Activated B cell treated with CpG ODN at 0.5 μM for 24 hours (primary cell): ENCODE data around the gene LPIN1. TPM values are rescaled to one million over a fixed set of nuclear protein-coding genes. Genes with fewer than 3 reads are reported as not detected.
"Not testable (repeated sequence)": the region's sequence is repeated elsewhere in the genome, so short reads cannot be mapped to it uniquely, and the experiment has no call there.

Experiments
- ATAC-seq: fragments of 200-7000 bp; cut with Tn5 transposase; one replicate; pipeline ENCODE4 v1.10.0; 2021; ENCODE audit warnings: low read depth, mild to moderate bottlenecking, moderate library complexity
- CTCF ChIA-PET: fragments of 350-600 bp; sonication (Branson Sonifier 250); formaldehyde crosslinking; loops from one replicate; lab custom pipeline; 2021; ENCODE audit warnings: antibody characterized with exemption; lab: Charles Lee
- POLR2A ChIA-PET: fragments of 350-600 bp; sonication (Branson Sonifier 250); formaldehyde crosslinking; loops from one replicate; lab custom pipeline; 2021; ENCODE audit warnings: antibody characterized with exemption; lab: Charles Lee
- DNase-seq: peaks from one replicate; pipeline ENCODE4 v3.0.0; 2022
- H3K27ac Mint-ChIP-seq: one replicate; pipeline ENCODE4 v1.8.0; 2020; ENCODE audit warnings: mixed read lengths
- H3K27me3 Mint-ChIP-seq: one replicate; pipeline ENCODE4 v1.8.0; 2021; ENCODE audit warnings: mixed read lengths
- H3K36me3 Mint-ChIP-seq: one replicate; pipeline ENCODE4 v1.8.0; 2021; ENCODE audit warnings: low read depth, mixed read lengths
- H3K4me1 Mint-ChIP-seq: one replicate; pipeline ENCODE4 v1.8.0; 2021; ENCODE audit warnings: mixed read lengths
- H3K4me3 Mint-ChIP-seq: one replicate; pipeline ENCODE4 v1.8.0; 2020; ENCODE audit warnings: mild to moderate bottlenecking, mixed read lengths
- H3K9me3 Mint-ChIP-seq: one replicate; pipeline ENCODE4 v1.8.0; 2020; ENCODE audit warnings: mixed read lengths
- intact Hi-C: fragments of 100-400 bp; cut with micrococcal nuclease; formaldehyde crosslinking; loops from one replicate; pipeline ENCODE4 v1.15.1; 2024
- total RNA-seq: library from RNA; stranded (reverse); gene quantifications from 2 replicates; pipeline ENCODE4 v1.2.3, GENCODE V29; 2022
- TF ChIP-seq, protein P1 (sequence below): fragments of 200-600 bp; IDR thresholded peaks from one replicate; pipeline ENCODE4 v1.8.0; 2022; ENCODE audit warnings: antibody characterized with exemption, mild to moderate bottlenecking

The LPIN1 gene
- total RNA-seq, 1 donor from 2014 or later = 74.3 TPM

DNA sequence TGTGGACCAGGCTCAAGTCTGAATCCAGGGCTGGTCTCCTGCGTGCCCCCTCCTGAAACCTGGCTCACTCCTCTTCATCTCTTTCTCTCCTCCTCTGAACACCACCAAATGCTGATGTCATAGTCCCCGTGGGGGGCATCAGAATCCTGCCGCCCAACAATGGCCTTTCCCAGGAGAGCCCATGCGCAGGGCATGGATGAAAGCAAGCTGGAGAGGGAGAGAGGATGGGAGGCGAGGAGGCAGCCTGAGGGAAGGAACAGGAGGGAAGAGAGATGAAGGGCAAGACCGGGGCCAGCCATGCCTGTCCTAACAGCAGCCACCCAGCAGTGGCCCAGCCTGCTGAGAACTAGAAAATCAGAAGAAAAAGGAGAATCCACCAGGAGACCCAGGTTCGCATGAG is 22.3 kb upstream of the LPIN1 start:
- ChIA-PET CTCF (no interaction called here), POLR2A (no interaction called here)
- TF ChIP-seq, protein P1, sequence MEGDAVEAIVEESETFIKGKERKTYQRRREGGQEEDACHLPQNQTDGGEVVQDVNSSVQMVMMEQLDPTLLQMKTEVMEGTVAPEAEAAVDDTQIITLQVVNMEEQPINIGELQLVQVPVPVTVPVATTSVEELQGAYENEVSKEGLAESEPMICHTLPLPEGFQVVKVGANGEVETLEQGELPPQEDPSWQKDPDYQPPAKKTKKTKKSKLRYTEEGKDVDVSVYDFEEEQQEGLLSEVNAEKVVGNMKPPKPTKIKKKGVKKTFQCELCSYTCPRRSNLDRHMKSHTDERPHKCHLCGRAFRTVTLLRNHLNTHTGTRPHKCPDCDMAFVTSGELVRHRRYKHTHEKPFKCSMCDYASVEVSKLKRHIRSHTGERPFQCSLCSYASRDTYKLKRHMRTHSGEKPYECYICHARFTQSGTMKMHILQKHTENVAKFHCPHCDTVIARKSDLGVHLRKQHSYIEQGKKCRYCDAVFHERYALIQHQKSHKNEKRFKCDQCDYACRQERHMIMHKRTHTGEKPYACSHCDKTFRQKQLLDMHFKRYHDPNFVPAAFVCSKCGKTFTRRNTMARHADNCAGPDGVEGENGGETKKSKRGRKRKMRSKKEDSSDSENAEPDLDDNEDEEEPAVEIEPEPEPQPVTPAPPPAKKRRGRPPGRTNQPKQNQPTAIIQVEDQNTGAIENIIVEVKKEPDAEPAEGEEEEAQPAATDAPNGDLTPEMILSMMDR = no peak
- no peak for ATAC-seq
- H3K36me3 Mint-ChIP-seq = no peaks in the 10 kb centered on the region
- peaks cover 20% of the 10 kb centered on the region for H3K27me3 Mint-ChIP-seq
- H3K4me3 Mint-ChIP-seq = no peak overlapping the region
- H3K27ac Mint-ChIP-seq = no peak overlapping the region
- peaks cover 4% of the 10 kb centered on the region for H3K4me1 Mint-ChIP-seq
- intact Hi-C loops = no loop called here
- H3K9me3 Mint-ChIP-seq = no peaks in the 10 kb centered on the region
- DNase-seq = no peak

DNA sequence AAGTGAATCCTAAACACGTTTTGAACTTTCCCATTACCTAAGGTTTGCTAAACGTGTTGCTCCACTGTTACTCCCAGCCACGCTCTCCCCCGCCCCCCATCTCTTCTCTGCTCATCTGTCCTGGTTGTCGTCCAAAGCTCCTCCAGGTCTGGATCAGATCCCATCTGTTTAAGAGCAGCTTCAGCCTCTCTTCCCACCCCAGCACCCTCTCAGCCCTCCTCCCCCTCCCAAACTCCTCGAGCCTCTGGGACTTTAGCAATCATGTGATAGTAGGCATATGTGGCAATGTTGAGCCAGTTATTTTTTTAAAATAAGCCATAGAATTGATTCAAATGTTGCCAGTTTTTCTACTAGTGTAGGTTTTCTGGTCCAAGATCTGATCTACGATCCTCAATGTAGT is 20.0 kb upstream of the LPIN1 start:
- POLR2A ChIA-PET = no interaction called here
- Mint-ChIP-seq H3K9me3 (no peaks in the 10 kb centered on the region), H3K27me3 (peaks cover 8% of the 10 kb centered on the region), H3K36me3 (no peaks in the 10 kb centered on the region), H3K27ac (no peak overlapping the region), H3K4me3 (no peak overlapping the region), H3K4me1 (no peaks in the 10 kb centered on the region)
- intact Hi-C loops = no loop called here
- TF ChIP-seq, protein P1 = no peak
- CTCF ChIA-PET = no interaction called here
- ATAC-seq (no peak), DNase-seq (no peak)

DNA sequence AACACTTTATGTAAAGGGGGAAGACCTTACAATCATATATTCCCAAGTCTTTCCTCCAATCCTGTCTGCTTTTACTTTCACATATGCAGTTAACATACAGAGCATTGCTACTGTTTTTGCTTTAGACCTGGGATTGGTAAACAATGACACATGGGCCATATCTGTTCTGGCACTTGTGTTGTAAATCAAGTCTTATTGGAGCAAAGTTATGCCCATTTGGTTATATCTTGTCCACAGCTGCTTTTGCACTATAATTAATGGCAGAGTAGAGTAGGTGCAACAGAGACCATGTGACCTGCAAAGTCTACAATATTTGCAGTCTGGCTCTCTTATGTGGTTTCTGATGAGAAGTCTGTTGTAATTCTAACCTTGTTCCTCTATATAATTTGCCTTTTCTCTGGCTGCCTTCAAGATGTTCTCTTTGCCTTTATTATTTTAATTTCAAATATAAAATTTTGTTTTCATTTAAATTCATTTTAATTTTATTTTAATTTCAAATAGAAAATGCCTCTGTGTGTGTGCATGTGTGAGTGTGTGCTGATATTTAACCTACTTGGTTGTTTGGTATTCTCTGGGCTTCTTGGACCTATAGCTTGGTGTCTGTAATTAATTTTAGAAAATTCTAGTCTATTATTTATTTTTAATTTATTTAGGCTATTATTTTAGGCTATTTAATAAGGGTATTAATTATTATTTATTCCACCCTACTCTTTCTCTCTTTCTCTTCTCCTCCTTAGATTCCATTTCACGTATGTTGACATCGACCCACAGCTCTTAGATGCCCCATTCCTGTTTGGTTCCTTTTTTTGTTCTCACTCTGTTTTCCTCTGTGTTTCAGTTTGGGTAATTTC is 16.8 kb upstream of the LPIN1 start:
- ChIA-PET CTCF (interaction anchor here (1.2 to 1.5 kb wide), 2 partner anchors 36 to 37 kb away, joined by 3 to 5 read pairs; no protein-coding TSS in a partner anchor), POLR2A (no interaction called here)
- intact Hi-C loops = no loop called here
- ATAC-seq = no peak
- H3K4me1 Mint-ChIP-seq = no peaks in the 10 kb centered on the region
- no peaks in the 10 kb centered on the region for H3K36me3 Mint-ChIP-seq
- TF ChIP-seq, protein P1 = no peak
- no peak overlapping the region for H3K4me3 Mint-ChIP-seq
- H3K27me3 Mint-ChIP-seq = peaks cover 4% of the 10 kb centered on the region
- DNase-seq = no peak
- H3K27ac Mint-ChIP-seq = no peak overlapping the region
- no peaks in the 10 kb centered on the region for H3K9me3 Mint-ChIP-seq

DNA sequence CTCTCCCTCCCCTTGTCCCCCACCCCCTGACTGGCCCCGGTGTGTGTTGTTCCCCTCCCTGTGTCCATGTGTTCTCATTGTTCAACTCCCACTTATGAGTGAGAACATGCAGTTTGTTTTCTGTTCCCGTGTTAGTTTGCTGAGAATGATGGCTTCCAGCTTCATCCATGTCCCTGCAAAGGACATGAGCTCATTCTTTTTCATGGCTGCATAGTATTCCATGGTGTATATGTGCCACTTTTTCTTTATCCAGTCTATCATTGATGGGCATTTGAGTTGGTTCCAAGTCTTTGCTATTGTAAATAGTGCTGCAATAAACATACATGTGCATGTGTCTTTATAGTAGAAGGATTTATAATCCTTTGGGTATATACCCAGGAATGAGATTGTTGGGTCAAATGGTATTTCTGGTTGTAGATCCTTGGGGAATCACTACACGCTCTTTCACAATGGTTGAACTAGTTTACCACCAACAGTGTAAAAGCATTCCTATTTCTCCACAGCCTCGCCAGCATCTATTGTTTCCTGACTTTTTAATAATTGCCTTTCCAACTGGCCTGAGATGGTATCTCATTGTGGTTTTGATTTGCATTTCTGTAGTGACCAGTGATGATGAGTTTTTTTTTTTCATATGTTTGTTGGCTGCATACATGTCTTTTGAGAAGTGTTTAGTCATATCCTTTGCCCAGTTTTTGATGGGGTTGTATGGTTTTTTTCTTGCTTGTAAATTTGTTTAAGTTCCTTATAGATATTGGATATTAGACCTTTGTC is 15.0 kb upstream of the LPIN1 start:
- H3K27me3 Mint-ChIP-seq, H3K27ac Mint-ChIP-seq, H3K4me1 Mint-ChIP-seq, H3K9me3 Mint-ChIP-seq, ATAC-seq, H3K36me3 Mint-ChIP-seq, intact Hi-C loops, H3K4me3 Mint-ChIP-seq, DNase-seq, POLR2A ChIA-PET, CTCF ChIA-PET: not testable (repeated sequence)

DNA sequence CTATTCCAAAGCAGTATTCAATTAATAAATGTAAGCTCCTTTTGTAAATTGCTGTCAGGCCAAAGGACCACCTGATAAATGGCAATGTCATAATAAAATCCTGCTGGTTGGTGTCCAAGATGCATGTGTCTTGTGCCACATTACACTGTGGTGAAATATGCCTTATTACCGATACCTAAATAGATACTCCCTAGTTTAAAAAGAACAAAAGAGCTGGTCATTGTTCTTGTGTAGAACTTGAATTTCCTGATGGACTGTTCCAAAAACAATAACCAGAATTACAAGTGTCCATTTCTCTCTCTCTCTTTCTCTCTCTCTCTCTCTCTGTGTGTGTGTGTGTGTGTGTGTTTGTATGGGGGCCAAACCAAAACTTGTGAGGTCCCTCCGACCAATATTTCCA is 13.8 kb upstream of the LPIN1 start:
- POLR2A ChIA-PET = interaction anchor here (0.7 kb wide), 1 partner anchor 862 kb away, joined by 3 read pairs; no protein-coding TSS in a partner anchor
- Mint-ChIP-seq H3K36me3 (no peaks in the 10 kb centered on the region), H3K27me3 (peaks cover 12% of the 10 kb centered on the region), H3K27ac (no peak overlapping the region), H3K4me3 (no peak overlapping the region), H3K9me3 (no peaks in the 10 kb centered on the region), H3K4me1 (no peaks in the 10 kb centered on the region)
- no peak for DNase-seq
- ATAC-seq = no peak
- CTCF ChIA-PET = interaction anchor here (1.5 kb wide), 1 partner anchor 47 kb away, joined by 4 read pairs; no protein-coding TSS in a partner anchor
- intact Hi-C loops = no loop called here
- TF ChIP-seq, protein P1 = no peak

DNA sequence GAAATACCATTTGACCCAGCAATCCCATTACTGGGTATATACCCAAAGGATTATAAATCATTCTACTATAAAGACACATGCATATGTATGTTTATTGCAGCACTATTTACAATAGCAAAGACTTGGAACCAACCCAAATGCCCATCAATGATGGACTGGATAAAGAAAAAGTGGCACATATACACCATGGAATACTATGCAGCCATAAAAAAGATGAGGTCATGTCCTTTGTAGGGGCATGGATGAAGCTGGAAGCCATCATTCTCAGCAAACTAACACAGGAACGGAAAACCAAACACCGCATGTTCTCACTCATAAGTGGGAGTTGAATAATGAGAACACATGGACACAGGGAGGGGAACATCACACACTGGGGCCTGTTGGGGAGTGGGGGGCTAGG is 8.6 kb upstream of the LPIN1 start:
- not testable (repeated sequence) for ATAC-seq, H3K4me1 Mint-ChIP-seq, H3K9me3 Mint-ChIP-seq, DNase-seq, H3K27me3 Mint-ChIP-seq, H3K4me3 Mint-ChIP-seq, H3K36me3 Mint-ChIP-seq, H3K27ac Mint-ChIP-seq
- POLR2A ChIA-PET = interaction anchor here (1.6 kb wide), 1 partner anchor 42 kb away, joined by 6 read pairs; no protein-coding TSS in a partner anchor
- intact Hi-C loops = loop anchor here (1.0 kb wide), 1 partner anchor 41 kb away; no protein-coding TSS in a partner anchor
- CTCF ChIA-PET = interaction anchor here (3.2 kb wide), 2 partner anchors 42 kb away, joined by 14 to 47 read pairs; no protein-coding TSS in a partner anchor
